ENCODE data around the gene MAPKAP1.

Gene MAPKAP1

DNA sequence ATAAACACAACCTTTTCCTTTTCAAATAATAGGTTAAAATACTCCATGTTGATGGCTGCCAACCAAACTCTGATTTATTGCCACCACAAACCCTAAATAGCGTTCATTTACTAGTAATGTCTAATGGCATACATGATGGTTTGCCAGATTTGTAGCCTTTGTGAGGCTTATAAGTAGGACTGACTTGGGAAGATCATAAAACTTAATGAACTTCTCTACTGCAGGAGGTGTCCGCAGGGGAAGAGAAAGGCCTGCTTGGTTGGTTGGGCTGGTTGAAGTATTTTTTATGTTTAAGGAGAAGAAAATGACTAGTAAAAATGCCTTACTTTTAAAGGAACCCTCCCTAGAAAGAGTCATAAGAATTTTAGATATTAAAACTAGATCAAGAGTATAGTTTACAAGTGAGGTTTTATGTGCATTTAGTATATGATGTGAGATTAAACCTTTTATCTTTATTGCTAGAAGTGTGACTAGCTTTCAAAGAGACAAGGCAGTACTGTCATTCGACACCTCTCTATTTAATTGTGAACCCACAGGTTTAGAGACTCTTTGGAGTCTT, 45.1 kb upstream of the MAPKAP1 start:
- no peaks in the 10 kb centered on the region for H3K9me3 ChIP-seq (ENCODE audit: control insufficient read depth, low read length)
- H3K36me3 ChIP-seq (ENCODE audit: control insufficient read depth, insufficient read depth, low read length): peaks cover 11% of the 10 kb centered on the region
- H3K4me1 ChIP-seq: peaks cover 3% of the 10 kb centered on the region
- H3K4me2 ChIP-seq (ENCODE audit: low read length): peak overlapping the region; percentile 80
- H3K79me2 ChIP-seq: peaks cover 28% of the 10 kb centered on the region
- H3K27me3 ChIP-seq (ENCODE audit: control insufficient read depth, insufficient read depth, low read length): no peaks in the 10 kb centered on the region
- H3K9ac ChIP-seq: no peak overlapping the region
- TF ChIP-seq, protein P1, sequence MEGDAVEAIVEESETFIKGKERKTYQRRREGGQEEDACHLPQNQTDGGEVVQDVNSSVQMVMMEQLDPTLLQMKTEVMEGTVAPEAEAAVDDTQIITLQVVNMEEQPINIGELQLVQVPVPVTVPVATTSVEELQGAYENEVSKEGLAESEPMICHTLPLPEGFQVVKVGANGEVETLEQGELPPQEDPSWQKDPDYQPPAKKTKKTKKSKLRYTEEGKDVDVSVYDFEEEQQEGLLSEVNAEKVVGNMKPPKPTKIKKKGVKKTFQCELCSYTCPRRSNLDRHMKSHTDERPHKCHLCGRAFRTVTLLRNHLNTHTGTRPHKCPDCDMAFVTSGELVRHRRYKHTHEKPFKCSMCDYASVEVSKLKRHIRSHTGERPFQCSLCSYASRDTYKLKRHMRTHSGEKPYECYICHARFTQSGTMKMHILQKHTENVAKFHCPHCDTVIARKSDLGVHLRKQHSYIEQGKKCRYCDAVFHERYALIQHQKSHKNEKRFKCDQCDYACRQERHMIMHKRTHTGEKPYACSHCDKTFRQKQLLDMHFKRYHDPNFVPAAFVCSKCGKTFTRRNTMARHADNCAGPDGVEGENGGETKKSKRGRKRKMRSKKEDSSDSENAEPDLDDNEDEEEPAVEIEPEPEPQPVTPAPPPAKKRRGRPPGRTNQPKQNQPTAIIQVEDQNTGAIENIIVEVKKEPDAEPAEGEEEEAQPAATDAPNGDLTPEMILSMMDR (IDR thresholded peaks at IDR 0.05): no peak
- peak overlapping the region; percentile 70 for H3K27ac ChIP-seq
- peak overlapping the region; percentile 94 for H3K4me3 ChIP-seq (ENCODE audit: low read depth, low read length)
- H2AFZ ChIP-seq: no peak overlapping the region

- H3K79me2 ChIP-seq: peaks cover 24% of the 10 kb centered on the region
- H3K27me3 ChIP-seq (ENCODE audit: control insufficient read depth, insufficient read depth, low read length): no peaks in the 10 kb centered on the region
- H3K4me1 ChIP-seq: peaks cover 3% of the 10 kb centered on the region
- H3K4me2 ChIP-seq (ENCODE audit: low read length): peak overlapping the region; percentile 80
- H3K4me3 ChIP-seq (ENCODE audit: low read depth, low read length): peak overlapping the region; percentile 94
- H3K36me3 ChIP-seq (ENCODE audit: control insufficient read depth, insufficient read depth, low read length): peaks cover 11% of the 10 kb centered on the region
- TF ChIP-seq, protein P1 (IDR thresholded peaks at IDR 0.05): no peak
- H3K27ac ChIP-seq: peak overlapping the region; percentile 93
- H3K9me3 ChIP-seq (ENCODE audit: control insufficient read depth, low read length): no peaks in the 10 kb centered on the region
- H3K9ac ChIP-seq: no peak overlapping the region
- H2AFZ ChIP-seq: no peak overlapping the region
Measured at GRCh38 chr9:125750627-125751011, 43.6 kb upstream of the MAPKAP1 start.

DNA sequence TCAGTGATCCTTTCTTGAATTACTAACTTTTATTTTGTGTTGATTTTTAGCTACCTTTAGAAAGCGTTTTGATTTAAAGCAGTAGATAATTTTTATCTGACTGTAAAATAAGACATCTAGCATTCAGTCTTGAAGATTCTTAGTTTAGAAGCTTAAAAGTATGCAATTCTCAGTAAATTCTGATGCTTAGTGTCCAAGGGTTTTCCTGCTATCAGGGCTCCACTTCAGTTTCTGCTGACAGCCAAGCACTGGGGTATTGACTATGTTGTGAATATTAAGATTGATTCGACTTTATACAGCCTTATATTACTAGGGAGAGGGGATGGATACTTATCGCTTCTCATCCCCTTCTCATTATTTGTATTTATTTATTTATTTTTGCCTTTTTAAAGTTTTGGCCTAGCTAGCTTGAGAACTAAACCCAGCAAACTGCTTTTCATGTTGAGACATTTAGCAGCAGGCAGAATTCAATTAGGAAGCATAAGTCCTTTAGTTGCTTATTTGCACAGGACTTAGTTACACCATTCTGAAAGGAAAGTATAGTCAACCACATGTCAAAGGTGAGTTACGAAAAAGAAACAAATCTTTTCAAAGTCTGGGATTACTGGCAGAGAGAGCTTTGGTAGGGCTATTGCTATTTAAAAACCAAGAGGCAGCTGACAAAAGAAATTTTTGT, 43.1 kb upstream of the MAPKAP1 start:
- peaks cover 22% of the 10 kb centered on the region for H3K79me2 ChIP-seq
- H3K36me3 ChIP-seq (ENCODE audit: control insufficient read depth, insufficient read depth, low read length): peaks cover 11% of the 10 kb centered on the region
- peaks cover 3% of the 10 kb centered on the region for H3K4me1 ChIP-seq
- H3K27me3 ChIP-seq (ENCODE audit: control insufficient read depth, insufficient read depth, low read length): no peaks in the 10 kb centered on the region
- H3K27ac ChIP-seq: peak overlapping the region; percentile 93
- no peaks in the 10 kb centered on the region for H3K9me3 ChIP-seq (ENCODE audit: control insufficient read depth, low read length)
- TF ChIP-seq, protein P1 (IDR thresholded peaks at IDR 0.05): no peak
- peak overlapping the region; percentile 80 for H3K4me2 ChIP-seq (ENCODE audit: low read length)
- peak overlapping the region; percentile 94 for H3K4me3 ChIP-seq (ENCODE audit: low read depth, low read length)
- H3K9ac ChIP-seq: no peak overlapping the region
- H2AFZ ChIP-seq: no peak overlapping the region

- Histone ChIP-seq H3K4me1 (peaks cover 3% of the 10 kb centered on the region), H2AFZ (no peak overlapping the region), H3K9ac (no peak overlapping the region), H3K4me3 (ENCODE audit: low read depth, low read length) (peak overlapping the region; percentile 94), H3K9me3 (ENCODE audit: control insufficient read depth, low read length) (no peaks in the 10 kb centered on the region), H3K4me2 (ENCODE audit: low read length) (peak overlapping the region; percentile 80), H3K27ac (peak overlapping the region; percentile 93), H3K36me3 (ENCODE audit: control insufficient read depth, insufficient read depth, low read length) (peaks cover 11% of the 10 kb centered on the region), H3K27me3 (ENCODE audit: control insufficient read depth, insufficient read depth, low read length) (no peaks in the 10 kb centered on the region), H3K79me2 (peaks cover 22% of the 10 kb centered on the region)
- TF ChIP-seq, protein P1 (IDR thresholded peaks at IDR 0.05): no peak
Measured at GRCh38 chr9:125749287-125749935, 42.4 kb upstream of the MAPKAP1 start.

All from parathyroid adenoma (tissue), 2 donors.